C1 segment of cervical spinal cord (tissue), 14 donors: ENCODE results near the gene PHF3.

Experiments
- DNase-seq, 14 donors: peaks; one replicate each; lab custom pipeline; 2025; lab: John Stamatoyannopoulos, UW

PHF3 gene, protein sequence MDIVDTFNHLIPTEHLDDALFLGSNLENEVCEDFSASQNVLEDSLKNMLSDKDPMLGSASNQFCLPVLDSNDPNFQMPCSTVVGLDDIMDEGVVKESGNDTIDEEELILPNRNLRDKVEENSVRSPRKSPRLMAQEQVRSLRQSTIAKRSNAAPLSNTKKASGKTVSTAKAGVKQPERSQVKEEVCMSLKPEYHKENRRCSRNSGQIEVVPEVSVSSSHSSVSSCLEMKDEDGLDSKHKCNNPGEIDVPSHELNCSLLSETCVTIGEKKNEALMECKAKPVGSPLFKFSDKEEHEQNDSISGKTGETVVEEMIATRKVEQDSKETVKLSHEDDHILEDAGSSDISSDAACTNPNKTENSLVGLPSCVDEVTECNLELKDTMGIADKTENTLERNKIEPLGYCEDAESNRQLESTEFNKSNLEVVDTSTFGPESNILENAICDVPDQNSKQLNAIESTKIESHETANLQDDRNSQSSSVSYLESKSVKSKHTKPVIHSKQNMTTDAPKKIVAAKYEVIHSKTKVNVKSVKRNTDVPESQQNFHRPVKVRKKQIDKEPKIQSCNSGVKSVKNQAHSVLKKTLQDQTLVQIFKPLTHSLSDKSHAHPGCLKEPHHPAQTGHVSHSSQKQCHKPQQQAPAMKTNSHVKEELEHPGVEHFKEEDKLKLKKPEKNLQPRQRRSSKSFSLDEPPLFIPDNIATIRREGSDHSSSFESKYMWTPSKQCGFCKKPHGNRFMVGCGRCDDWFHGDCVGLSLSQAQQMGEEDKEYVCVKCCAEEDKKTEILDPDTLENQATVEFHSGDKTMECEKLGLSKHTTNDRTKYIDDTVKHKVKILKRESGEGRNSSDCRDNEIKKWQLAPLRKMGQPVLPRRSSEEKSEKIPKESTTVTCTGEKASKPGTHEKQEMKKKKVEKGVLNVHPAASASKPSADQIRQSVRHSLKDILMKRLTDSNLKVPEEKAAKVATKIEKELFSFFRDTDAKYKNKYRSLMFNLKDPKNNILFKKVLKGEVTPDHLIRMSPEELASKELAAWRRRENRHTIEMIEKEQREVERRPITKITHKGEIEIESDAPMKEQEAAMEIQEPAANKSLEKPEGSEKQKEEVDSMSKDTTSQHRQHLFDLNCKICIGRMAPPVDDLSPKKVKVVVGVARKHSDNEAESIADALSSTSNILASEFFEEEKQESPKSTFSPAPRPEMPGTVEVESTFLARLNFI (N-terminal part only)

DNA sequence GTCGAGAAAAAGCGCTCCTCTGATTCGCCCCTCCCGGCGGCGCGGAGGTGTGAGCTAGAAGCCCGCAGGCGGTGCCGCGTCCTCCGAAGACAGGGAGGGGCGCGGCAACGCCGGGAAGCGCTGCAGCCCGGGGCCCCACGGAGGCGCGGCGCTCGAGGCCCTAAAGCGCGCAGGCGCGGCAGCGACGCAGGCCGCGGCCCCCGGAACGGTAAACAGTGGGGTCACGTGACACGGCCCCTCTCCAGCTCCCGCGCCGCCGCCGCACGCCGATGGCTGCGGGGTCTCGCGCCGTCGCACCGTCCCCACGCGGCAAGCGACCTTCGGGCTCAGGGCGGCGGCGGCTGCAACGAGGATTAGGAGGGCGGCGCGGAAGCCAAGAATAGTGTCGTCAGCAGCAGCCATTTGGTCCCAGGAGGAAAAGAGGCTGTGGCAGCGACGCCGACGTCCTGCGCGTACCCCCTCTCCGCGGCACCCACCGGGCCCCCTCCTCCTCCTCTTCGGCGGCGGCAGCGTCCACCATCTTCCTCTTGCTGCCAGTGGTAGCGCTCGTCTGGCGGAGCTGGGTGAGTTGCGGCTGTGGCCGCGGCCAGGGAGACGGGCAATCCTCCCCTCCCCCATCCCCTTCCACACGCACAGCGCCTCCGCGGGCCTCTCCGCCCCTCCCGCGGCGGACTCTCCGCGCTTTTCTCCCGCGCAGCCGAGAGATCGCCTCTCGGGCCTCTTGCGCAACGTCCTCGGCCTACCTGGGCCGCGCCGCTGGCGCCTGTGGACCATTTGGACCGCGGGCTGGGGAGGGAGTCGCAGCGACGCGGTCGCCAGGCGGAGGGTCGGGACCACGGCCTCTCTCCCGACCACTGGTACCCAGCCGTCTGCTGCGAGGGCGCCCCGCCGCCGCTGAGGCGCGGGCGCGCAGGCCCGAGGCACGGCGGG lies at the start of gene PHF3:
Gene PHF3 (plus strand): TSS at position 215 of the 930 bp plus-strand sequence. CDS start 10,750 bp downstream, outside the sequence.
- peak; percentile 71 to 97 (median 92) for DNase-seq

- no peak for DNase-seq
These were observed 45.6 kb upstream of the PHF3 start for GRCh38 chr6:63589952-63590411.

DNA sequence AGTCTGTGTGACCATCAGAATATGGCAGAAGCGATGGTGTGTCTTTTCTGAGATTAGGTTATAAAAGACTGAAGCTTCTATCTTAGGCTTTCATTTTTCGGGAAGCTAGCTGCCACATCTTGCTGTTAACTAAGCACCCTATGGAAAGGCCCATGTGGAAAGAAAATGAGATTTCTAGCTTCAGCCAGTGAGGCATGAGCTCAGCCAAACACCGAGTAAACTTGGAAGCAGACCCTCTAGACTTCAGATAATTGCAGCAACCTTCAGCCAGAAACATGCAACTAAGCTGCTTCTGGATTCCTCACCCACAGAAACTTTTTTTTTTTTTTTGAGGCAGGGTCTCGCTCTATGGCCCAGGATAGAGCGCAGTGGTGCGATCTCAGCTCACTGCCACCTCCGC lies 42.7 kb upstream of the PHF3 start:
- no peak for DNase-seq

DNA sequence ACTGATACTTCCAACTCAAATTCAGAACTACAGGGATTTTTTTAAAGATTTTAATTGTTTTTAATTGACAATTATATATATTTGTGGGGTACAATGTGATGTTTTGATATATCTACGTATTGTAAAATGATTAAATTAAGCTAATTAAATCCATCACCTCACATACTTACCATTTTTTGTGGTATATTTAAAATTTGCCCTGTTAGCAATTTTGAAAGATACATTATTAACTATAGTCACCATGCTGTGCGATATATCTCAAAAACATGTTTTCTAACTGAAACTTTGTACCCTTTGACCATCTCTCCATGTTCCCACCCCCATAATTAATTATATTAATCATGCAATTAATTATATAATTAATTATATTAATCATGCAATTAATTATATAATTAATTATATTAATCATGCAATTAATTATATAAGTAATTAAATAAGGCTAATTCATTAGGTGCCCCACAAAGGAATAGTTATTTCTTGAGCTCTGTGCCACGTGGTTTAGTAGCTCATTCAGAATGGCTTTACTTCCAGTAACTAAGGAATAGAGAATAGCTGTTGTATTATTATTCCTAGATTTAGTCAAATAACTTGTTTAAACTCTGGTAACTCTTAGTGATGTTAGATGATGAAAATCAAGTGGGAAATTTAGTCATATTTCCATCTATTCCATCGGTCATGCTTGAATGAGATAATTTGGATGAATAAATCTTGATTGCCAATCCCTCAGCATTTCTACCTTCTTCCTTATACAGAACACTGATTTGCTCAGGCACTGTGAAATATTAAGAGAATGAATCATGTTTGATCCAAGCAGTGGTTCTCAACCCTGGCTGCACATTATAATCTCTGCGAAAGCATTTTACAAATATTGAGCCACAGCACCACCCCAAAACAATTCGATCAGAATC lies 38.2 kb upstream of the PHF3 start:
- peak in 1 of 14 donors; percentile 30 for DNase-seq

GRCh38 chr6:63598049-63599036 lies 37.3 kb upstream of the PHF3 start:
- DNase-seq: peak in 13 of 14 donors; percentile 3 to 78 (median 48)

DNA sequence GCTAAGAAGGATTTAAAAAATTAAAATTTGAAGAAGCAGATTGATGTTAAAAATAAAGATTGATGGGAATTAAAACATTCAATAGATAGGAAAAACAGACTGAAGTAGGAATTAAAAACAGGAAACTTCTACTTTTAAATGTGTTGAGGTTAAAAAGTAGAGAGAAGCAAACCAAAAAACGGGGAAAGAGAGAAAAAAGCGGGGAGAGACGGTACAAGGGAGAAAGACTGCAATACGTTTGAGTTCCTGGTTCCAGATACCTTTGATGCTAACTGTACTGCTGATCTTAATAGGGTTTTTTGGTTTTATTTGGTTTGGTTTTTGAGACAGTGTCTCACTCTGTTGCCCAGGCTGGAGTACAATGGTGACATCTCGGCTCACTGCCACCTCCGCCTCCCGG lies 36.4 kb upstream of the PHF3 start:
- DNase-seq: no peak

- DNase-seq: no peak
These were observed 35.5 kb upstream of the PHF3 start for GRCh38 chr6:63600136-63600535.

- no peak for DNase-seq
These were observed 26.4 kb upstream of the PHF3 start for GRCh38 chr6:63609231-63609630.

DNA sequence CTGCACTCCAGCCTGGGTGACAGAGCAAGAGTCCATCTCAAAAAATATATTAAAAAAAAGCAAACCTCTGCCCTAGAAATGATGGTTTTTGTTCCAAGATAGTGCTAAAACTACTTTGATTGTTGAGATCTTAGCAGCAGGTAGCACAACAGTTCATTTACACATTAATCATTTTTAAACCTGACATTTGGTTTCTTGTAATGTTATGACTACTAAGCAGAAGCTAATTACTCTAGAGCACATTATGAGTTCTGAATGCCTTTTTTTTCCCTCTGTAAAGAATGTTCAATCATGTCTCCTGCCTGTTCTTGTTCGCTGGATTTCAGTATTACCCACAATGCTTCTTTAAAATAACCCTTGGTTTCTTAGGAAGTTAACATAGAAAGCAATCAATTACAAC lies 24.7 kb upstream of the PHF3 start:
- DNase-seq: no peak

DNA sequence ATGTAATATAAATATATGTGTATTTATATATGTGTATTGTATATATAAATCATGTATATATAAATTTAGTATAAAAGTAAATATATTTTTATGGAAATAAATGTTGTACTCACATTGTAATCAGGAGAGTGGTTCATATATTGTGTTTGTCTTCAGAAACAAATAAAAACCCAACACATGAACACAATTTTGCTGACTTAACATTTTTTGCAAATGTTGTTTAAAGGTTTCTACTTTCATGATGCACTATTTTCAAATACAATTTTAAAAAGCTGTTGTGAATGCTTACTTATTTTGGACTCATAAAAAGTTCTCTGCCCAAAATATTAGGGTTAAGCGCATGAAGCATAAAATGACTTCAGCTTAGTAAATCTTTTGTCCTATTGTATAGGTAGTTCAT lies 24.0 kb upstream of the PHF3 start:
- no peak for DNase-seq

DNA sequence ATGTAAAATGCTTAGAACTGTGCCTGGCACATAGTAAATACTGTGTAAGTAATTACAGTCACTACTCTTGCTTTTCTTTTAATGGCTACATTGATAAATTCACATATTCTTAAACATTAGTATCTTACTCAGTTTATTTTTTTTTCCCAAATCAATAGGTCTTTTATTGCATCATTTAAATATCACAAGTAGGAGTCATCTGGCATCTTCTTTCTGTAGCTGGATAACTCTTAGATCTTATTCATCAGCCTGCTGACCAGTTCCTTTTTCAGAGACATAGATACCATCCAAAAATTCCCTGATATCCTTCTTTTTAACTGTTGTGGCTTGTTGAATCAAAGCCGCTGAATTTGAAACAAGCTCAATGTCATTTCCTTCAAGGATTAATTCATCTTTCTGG lies 20.0 kb upstream of the PHF3 start:
- DNase-seq: no peak

DNA sequence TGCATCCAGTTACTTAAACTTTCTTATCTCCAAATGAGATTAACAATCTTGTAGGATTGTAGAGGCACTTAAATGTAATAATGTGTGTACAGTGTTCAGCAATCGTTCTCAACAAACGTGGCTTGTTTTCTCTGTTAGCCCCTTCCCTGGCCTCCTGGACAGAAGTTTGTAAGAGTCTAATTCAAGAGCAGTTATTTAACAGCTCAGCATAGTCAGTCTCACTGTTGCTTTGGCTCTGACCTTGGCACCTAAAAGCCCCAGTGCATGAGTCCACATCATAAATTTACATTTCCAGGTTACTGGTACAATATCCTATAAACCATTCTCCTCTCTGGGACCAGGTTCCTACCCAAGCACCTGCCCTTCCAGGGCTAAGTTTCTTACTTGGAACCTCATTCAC lies 11.5 kb upstream of the PHF3 start:
- no peak for DNase-seq

DNA sequence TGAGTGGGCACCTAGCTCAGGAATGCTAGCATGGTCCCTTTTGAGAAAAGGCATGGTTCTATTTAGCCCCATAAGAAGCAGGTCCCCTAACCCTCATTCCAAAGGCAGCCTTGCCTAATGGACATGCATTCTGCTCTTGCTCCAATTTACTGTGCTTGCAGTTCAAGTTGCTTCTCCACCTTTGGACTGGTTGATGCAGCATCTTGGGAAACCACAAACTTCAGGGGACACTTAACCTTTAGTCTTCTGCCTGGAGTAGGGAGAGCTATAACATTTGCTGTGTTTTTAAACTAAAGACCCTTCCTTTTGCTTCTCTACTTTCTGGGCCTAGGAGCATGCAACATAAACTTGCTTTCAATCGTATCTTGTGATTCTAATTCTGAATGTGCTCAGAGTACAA lies 5.1 kb upstream of the PHF3 start:
- DNase-seq: no peak

- no peak for DNase-seq
These were observed 972 bp upstream of the PHF3 start for GRCh38 chr6:63634630-63635029.

DNA sequence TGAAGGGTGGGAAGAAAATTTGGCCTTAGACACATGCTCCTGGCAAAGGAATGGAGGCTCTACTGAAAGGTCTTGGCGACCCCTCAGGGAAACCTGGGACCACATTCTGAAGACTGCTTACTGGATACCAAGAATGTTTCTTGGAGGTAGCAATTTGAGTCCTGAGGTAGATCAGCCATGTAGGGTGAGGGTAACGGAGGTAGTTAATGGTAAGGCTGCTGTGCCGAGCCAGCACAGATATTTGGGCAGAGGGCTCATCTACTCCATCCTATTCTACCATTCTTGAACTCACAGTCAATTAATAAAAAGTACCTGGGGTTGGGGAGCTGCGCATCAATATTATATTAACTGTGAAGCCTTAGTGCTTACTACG lies 401 bp upstream of the PHF3 start:
- DNase-seq: peak in 3 of 14 donors; percentile 34 to 63 (median 47)

- peak in 11 of 14 donors; percentile 49 to 79 (median 67) for DNase-seq
These were observed 968 bp downstream of the PHF3 start for GRCh38 chr6:63636518-63637021.

DNA sequence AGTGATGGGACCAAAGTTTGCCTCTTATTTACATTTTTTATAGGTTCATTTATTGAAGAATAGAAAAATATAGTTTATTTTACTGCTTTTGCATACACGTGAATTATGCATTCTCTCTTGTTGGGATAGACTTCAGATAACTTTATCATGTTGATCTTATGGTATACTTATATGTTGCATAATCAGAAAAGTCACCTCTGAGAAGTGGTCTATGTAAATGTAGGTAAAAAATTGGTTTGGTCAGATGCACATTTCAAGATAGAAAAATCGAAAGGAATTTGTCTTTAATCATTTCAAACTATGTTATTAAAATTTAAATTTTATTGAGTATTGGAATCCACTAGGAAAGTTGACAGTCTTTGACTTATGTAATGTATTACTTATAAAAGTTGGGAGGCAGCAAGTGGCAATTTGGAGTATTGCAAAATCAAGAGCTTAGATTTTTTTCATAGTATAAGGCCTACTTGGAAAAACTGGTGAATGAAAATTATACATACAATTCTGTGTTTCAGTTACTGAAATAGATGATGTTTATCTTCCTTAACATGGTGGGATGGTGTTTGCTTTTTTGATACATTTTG lies 2.4 kb downstream of the PHF3 start:
- no peak for DNase-seq

DNA sequence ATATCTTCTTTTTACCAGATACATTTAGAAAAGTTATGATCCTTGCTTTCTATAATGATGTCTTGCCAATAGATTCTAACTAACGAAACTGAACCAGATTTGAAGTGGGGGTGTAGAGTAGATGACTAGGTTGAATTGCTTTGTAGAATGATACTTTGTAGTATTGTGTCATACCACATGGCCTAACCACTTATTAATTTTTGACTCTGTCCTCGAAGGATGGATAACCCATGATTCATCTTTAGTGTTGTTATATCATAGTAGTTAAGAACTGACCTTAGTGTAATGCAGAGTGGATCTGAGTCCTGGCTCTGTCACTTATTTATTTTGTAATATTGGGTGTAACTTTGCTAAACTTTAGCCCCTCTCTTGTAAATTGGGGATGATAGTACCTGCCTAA lies 4.5 kb downstream of the PHF3 start:
- no peak for DNase-seq
